ENCODE results near the gene ALK. TPM values are rescaled to one million over a fixed set of nuclear protein-coding genes. Genes with fewer than 3 reads are reported as not detected.

Gene ALK
- total RNA-seq, 4 donors from 2014 or later = 0.06 to 4.1 TPM; not detected in 2

GRCh38 chr2:29448096-29448688, 473.2 kb downstream of the ALK start:
- H3K27ac ChIP-seq = no peak overlapping the region
- H3K4me1 ChIP-seq = no peaks in the 10 kb centered on the region
- H3K36me3 ChIP-seq = no peaks in the 10 kb centered on the region
- no peak for DNase-seq
- H3K9me3 ChIP-seq = no peaks in the 10 kb centered on the region
- H3K27me3 ChIP-seq = no peaks in the 10 kb centered on the region
- intact Hi-C loops (cut with DNase I; ENCODE audit: low total_unique reads) = no loop called here
- no peak overlapping the region for H3K4me3 ChIP-seq
- TF ChIP-seq POLR2A (IDR thresholded peaks at IDR 0.05) = no peak
- no peak for TF ChIP-seq CTCF (IDR thresholded peaks at IDR 0.05)

GRCh38 chr2:29447513-29447912, 473.9 kb downstream of the ALK start:
- no peaks in the 10 kb centered on the region for H3K36me3 ChIP-seq
- no peak for TF ChIP-seq CTCF (IDR thresholded peaks at IDR 0.05)
- no peak for TF ChIP-seq POLR2A (IDR thresholded peaks at IDR 0.05)
- no peaks in the 10 kb centered on the region for H3K27me3 ChIP-seq
- H3K9me3 ChIP-seq = no peaks in the 10 kb centered on the region
- no peak overlapping the region for H3K27ac ChIP-seq
- intact Hi-C loops (cut with DNase I; ENCODE audit: low total_unique reads) = no loop called here
- no peak for DNase-seq
- H3K4me1 ChIP-seq = no peaks in the 10 kb centered on the region
- H3K4me3 ChIP-seq = no peak overlapping the region

GRCh38 chr2:29446847-29447246, 474.5 kb downstream of the ALK start:
- TF ChIP-seq POLR2A (IDR thresholded peaks at IDR 0.05) (no peak), CTCF (IDR thresholded peaks at IDR 0.05) (no peak)
- no peak for DNase-seq
- no peaks in the 10 kb centered on the region for H3K4me1 ChIP-seq
- intact Hi-C loops (cut with DNase I; ENCODE audit: low total_unique reads) = no loop called here
- H3K36me3 ChIP-seq = no peaks in the 10 kb centered on the region
- no peaks in the 10 kb centered on the region for H3K27me3 ChIP-seq
- no peak overlapping the region for H3K27ac ChIP-seq
- no peaks in the 10 kb centered on the region for H3K9me3 ChIP-seq
- no peak overlapping the region for H3K4me3 ChIP-seq

- Histone ChIP-seq H3K4me3 (no peak overlapping the region), H3K4me1 (no peaks in the 10 kb centered on the region), H3K36me3 (no peaks in the 10 kb centered on the region), H3K9me3 (no peaks in the 10 kb centered on the region), H3K27ac (no peak overlapping the region), H3K27me3 (no peaks in the 10 kb centered on the region)
- intact Hi-C loops (cut with DNase I; ENCODE audit: low total_unique reads) = no loop called here
- DNase-seq = no peak
- TF ChIP-seq CTCF (IDR thresholded peaks at IDR 0.05) (no peak), POLR2A (IDR thresholded peaks at IDR 0.05) (no peak)
These were observed 477.2 kb downstream of the ALK start for GRCh38 chr2:29444150-29444549.

- no peaks in the 10 kb centered on the region for H3K9me3 ChIP-seq
- TF ChIP-seq POLR2A (IDR thresholded peaks at IDR 0.05) (no peak), CTCF (IDR thresholded peaks at IDR 0.05) (no peak)
- no peak for DNase-seq
- H3K4me1 ChIP-seq = no peaks in the 10 kb centered on the region
- no peak overlapping the region for H3K4me3 ChIP-seq
- H3K36me3 ChIP-seq = no peaks in the 10 kb centered on the region
- intact Hi-C loops (cut with DNase I; ENCODE audit: low total_unique reads) = no loop called here
- H3K27ac ChIP-seq = no peak overlapping the region
- H3K27me3 ChIP-seq = no peaks in the 10 kb centered on the region
These were observed 477.8 kb downstream of the ALK start for GRCh38 chr2:29443627-29444026.
